Omental fat pad (tissue), 4 donors: ENCODE measurements around the gene DMBX1. TPM values are rescaled to one million over a fixed set of nuclear protein-coding genes. Genes with fewer than 3 reads are reported as not detected.

Source experiments
- ATAC-seq: fragments of 150-250 bp; one replicate; pipeline ENCODE4 v1.9.1; 2016; ENCODE audit warnings: mild to moderate bottlenecking, moderate library complexity; ENCODE audit not compliant: low FRiP score
- DNase-seq: peaks from one replicate; pipeline ENCODE4 v3.0.0-alpha.2; 2019; ENCODE audit warnings: low spot score
- CTCF ChIP-seq, 3 donors: fragments of 450-650 bp; IDR thresholded peaks; one replicate each; pipeline ENCODE4 v1.5.1; 2016 to 2017; ENCODE audit warnings: antibody characterized with exemption in 3 of 3, mild to moderate bottlenecking in 3 of 3, moderate library complexity in 2 of 3
- total RNA-seq, 4 donors: library from RNA; depleted of rRNA; stranded (reverse); fragments of >200 nt; gene quantifications; one replicate each; pipeline ENCODE4 v1.1.0, GENCODE V29; 2016

Gene DMBX1
- total RNA-seq, 4 donors from 2014 or later, result not detected

GRCh38 chr1:46453449-46453848 is 36.2 kb upstream of the DMBX1 start:
- no peak for DNase-seq
- no peak for ATAC-seq
- TF ChIP-seq CTCF (IDR thresholded peaks at IDR 0.05), result no peak

- TF ChIP-seq CTCF (IDR thresholded peaks at IDR 0.05), result no peak
- no peak for DNase-seq
- no peak for ATAC-seq
Observed at GRCh38 chr1:46455951-46456350, 33.7 kb upstream of the DMBX1 start.

GRCh38 chr1:46456411-46456963 is 33.1 kb upstream of the DMBX1 start:
- ATAC-seq (no peak), DNase-seq (no peak)

GRCh38 chr1:46457178-46457577 is 32.5 kb upstream of the DMBX1 start:
- no peak for TF ChIP-seq CTCF (IDR thresholded peaks at IDR 0.05)
- ATAC-seq, result no peak

More at GRCh38 chr1:46456411-46456963, 33.1 kb upstream of the DMBX1 start:
- no peak for TF ChIP-seq CTCF (IDR thresholded peaks at IDR 0.05)

GRCh38 chr1:46458190-46458589 is 31.4 kb upstream of the DMBX1 start:
- TF ChIP-seq CTCF (IDR thresholded peaks at IDR 0.05), result no peak
- no peak for ATAC-seq
- no peak for DNase-seq

More at GRCh38 chr1:46457178-46457577, 32.5 kb upstream of the DMBX1 start:
- DNase-seq, result no peak

GRCh38 chr1:46458846-46459245 is 30.8 kb upstream of the DMBX1 start:
- no peak for TF ChIP-seq CTCF (IDR thresholded peaks at IDR 0.05)
- ATAC-seq (no peak), DNase-seq (no peak)

GRCh38 chr1:46459315-46459714 is 30.3 kb upstream of the DMBX1 start:
- no peak for DNase-seq
- ATAC-seq, result no peak
- TF ChIP-seq CTCF (IDR thresholded peaks at IDR 0.05), result no peak
